Hepatocyte (in vitro differentiated cells): ENCODE results near the gene CCDC83.

Experiments
- EZH2 ChIP-seq: fragments of 200-600 bp; sonication (generic); IDR thresholded peaks from 2 replicates; pipeline ENCODE4 v1.6.1; 2016; ENCODE audit warnings: antibody characterized with exemption, mild to moderate bottlenecking, borderline replicate concordance
- EZH2phosphoT487 ChIP-seq: fragments of 200-600 bp; sonication (generic); IDR thresholded peaks from one replicate; pipeline ENCODE4 v1.6.1; 2018; ENCODE audit warnings: antibody characterized with exemption, mild to moderate bottlenecking, low read depth, moderate library complexity; ENCODE audit not compliant: unreplicated experiment, severe bottlenecking
- TF ChIP-seq, protein P1 (sequence below): fragments of 200-600 bp; sonication (generic); IDR thresholded peaks from 2 replicates; pipeline ENCODE4 v1.5.1; 2016; ENCODE audit warnings: antibody characterized with exemption, mild to moderate bottlenecking; ENCODE audit not compliant: poor library complexity

DNA sequence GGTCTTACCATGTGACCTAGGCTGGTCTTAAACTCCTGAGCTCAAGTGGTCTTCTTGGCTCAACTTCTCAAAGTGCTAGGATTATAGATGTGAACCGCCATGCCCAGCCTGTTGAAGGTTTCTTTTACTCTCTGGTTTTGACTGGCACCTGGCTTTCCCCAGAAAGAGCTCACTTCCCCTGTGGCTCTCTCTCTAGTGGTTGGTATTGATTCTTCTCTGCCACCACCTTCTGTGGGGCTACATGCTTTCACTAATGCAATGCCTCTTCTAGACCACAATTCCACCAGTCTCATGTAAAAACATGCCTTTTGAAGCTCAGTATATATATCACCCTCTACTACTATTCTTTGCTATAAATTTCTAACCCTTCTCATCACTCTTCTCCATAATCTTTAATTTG lies 67.2 kb downstream of the CCDC83 start:
- TF ChIP-seq, protein P1, sequence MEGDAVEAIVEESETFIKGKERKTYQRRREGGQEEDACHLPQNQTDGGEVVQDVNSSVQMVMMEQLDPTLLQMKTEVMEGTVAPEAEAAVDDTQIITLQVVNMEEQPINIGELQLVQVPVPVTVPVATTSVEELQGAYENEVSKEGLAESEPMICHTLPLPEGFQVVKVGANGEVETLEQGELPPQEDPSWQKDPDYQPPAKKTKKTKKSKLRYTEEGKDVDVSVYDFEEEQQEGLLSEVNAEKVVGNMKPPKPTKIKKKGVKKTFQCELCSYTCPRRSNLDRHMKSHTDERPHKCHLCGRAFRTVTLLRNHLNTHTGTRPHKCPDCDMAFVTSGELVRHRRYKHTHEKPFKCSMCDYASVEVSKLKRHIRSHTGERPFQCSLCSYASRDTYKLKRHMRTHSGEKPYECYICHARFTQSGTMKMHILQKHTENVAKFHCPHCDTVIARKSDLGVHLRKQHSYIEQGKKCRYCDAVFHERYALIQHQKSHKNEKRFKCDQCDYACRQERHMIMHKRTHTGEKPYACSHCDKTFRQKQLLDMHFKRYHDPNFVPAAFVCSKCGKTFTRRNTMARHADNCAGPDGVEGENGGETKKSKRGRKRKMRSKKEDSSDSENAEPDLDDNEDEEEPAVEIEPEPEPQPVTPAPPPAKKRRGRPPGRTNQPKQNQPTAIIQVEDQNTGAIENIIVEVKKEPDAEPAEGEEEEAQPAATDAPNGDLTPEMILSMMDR: no peak
- no peak for TF ChIP-seq EZH2phosphoT487
- TF ChIP-seq EZH2: no peak
